ENCODE results near the gene KIF17. TPM values are rescaled to one million over a fixed set of nuclear protein-coding genes. Genes with fewer than 3 reads are reported as not detected.

Gene KIF17
- total RNA-seq, 6 donors from 2014 or later = 4.2 to 12.6 (median 8.5) TPM

DNA sequence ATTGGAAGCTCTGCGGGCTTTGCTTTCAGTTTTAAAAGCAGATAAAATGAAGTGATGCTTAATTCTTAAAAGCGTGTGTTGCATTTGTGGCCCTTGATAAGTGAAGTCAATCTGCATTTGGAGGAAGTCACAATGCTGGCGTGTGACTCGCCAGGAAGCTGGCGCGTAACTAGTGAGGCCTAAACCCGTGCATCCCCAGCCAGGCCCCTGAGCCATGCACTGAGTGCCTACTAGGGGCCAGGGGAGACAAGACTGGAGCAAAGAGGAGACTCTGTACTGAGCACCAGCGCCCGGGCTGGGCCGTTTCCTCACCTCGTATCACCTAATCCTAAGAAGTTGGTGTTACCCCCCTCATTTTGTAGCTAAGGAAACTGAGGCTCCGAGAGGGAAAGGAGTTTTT lies 52.1 kb downstream of the KIF17 start:
- no peaks in the 10 kb centered on the region for H3K27me3 ChIP-seq
- peak overlapping the region; percentile 16 to 74 (median 50) for H3K27ac ChIP-seq
- no peaks in the 10 kb centered on the region for H3K9me3 ChIP-seq
- 81 to 83% methylated on average over 12 of the region's 12 CpGs for WGBS, 2 donors
- peaks cover 0 to 8% (median 0%) of the 10 kb centered on the region in 4 donors for H3K36me3 ChIP-seq
- ATAC-seq (ENCODE audit: low FRiP score in 2 of 2) (no peak), DNase-seq (no peak)
- peaks cover 3 to 9% (median 8%) of the 10 kb centered on the region in 4 donors for H3K4me1 ChIP-seq
- no peak overlapping the region for H3K4me3 ChIP-seq
- no peak for TF ChIP-seq POLR2AphosphoS5 (IDR thresholded peaks at IDR 0.05)
- TF ChIP-seq, protein P1, sequence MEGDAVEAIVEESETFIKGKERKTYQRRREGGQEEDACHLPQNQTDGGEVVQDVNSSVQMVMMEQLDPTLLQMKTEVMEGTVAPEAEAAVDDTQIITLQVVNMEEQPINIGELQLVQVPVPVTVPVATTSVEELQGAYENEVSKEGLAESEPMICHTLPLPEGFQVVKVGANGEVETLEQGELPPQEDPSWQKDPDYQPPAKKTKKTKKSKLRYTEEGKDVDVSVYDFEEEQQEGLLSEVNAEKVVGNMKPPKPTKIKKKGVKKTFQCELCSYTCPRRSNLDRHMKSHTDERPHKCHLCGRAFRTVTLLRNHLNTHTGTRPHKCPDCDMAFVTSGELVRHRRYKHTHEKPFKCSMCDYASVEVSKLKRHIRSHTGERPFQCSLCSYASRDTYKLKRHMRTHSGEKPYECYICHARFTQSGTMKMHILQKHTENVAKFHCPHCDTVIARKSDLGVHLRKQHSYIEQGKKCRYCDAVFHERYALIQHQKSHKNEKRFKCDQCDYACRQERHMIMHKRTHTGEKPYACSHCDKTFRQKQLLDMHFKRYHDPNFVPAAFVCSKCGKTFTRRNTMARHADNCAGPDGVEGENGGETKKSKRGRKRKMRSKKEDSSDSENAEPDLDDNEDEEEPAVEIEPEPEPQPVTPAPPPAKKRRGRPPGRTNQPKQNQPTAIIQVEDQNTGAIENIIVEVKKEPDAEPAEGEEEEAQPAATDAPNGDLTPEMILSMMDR (IDR thresholded peaks at IDR 0.05) = no peak
- TF ChIP-seq POLR2A (IDR thresholded peaks at IDR 0.05) = no peak
- no peak for TF ChIP-seq EP300 (IDR thresholded peaks at IDR 0.05)

DNA sequence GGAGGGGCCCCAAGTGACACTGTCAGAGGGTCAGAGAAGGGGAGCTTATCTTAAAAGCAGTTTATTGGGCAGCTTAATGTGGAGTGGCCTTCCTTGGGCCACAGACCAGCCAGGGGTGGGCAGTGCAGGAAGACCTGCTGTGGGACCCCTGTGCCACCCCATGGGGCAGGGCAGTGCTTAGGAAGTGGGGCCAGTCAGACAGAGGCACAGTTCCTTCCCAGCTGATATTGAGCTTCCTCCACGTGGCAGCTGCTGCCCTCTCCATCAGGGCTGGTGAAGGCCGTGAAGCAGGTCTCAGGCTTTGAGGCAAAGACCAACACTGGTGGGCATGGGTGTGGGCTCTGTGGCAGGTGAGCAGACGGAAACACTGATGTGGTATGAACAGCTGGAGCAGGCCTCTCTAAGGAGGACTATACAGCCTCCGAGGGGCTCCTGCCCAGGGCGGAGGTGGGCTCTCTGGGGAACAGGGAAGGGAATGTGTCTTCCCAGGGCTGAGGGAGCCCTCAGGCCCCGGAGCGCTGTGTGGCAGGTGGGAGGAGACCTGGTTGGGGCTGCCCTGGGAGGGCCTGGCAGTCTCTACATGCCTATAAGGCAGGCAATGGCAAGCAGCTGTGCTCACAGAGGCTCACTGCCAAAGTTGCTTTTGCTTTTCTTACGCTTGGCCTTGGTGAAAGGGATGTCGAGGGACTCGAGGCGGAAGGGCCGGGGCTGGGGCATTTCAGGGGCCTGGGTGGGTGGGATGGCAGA lies 53.7 kb downstream of the KIF17 start:
- ATAC-seq (ENCODE audit: low FRiP score in 2 of 2) (no peak), DNase-seq (no peak)
- Histone ChIP-seq H3K4me3 (no peak overlapping the region), H3K27me3 (no peaks in the 10 kb centered on the region), H3K4me1 (peaks cover 14 to 25% (median 19%) of the 10 kb centered on the region in 4 donors), H3K27ac (no peak overlapping the region), H3K36me3 (no peaks in the 10 kb centered on the region), H3K9me3 (no peaks in the 10 kb centered on the region)
- TF ChIP-seq POLR2AphosphoS5 (IDR thresholded peaks at IDR 0.05) (no peak), POLR2A (IDR thresholded peaks at IDR 0.05) (no peak), EP300 (IDR thresholded peaks at IDR 0.05) (no peak)
- TF ChIP-seq, protein P1 (IDR thresholded peaks at IDR 0.05) = no peak
- 84 to 87% methylated on average over 8 to 12 of the region's 12 CpGs for WGBS, 2 donors

DNA sequence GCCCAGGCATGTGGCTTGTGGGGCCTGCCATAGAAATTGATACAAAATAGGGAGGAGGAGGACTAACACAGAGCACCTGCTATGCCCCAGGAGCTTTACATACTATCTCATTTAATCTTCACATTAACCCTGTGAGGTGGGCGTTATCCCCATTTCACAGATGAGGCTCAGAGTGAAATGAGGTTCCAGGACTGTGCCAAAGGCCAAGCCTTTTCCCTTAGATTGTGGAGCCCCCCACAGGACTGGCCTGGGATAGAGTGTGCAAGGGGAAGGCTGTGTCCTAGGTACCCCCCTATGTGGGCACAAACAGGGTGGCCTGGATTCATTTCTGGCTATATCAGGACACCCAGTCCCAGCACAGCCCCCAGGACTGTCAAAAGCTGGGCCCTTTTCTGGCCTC lies 54.4 kb downstream of the KIF17 start:
- WGBS, 2 donors = 100% methylated on average over 1 of the region's 1 CpG; no CpG with 5 or more reads in 1 of the 2 donors
- no peak for TF ChIP-seq EP300 (IDR thresholded peaks at IDR 0.05)
- no peak for TF ChIP-seq POLR2AphosphoS5 (IDR thresholded peaks at IDR 0.05)
- TF ChIP-seq, protein P1 (IDR thresholded peaks at IDR 0.05) = no peak
- TF ChIP-seq POLR2A (IDR thresholded peaks at IDR 0.05) = no peak
- ATAC-seq (ENCODE audit: low FRiP score in 2 of 2) = no peak

DNA sequence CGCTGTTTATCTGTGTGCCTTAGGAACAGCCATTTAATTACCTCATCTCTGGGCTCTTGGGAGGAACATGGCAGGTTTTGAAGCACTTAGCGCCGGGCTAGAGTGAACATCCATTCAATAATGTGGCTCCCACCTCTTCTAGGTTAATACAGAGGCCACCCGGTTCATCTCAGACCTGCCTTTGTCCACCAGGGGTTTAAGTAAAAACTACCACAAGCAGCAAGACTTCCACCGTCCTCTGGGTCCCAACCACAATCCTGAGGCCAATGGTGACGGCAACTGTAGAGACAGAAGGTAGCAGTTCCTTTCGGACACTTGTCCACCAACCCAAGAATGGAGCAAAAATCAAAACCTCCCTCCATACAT lies 55.7 kb downstream of the KIF17 start:
- Histone ChIP-seq H3K4me3 (peak overlapping the region; percentile 75 to 79 (median 76)), H3K27ac (peak overlapping the region; percentile 75 to 88 (median 78)), H3K9me3 (no peaks in the 10 kb centered on the region), H3K27me3 (no peaks in the 10 kb centered on the region), H3K4me1 (peaks cover 14 to 28% (median 19%) of the 10 kb centered on the region in 4 donors), H3K36me3 (peaks cover 0 to 14% (median 8%) of the 10 kb centered on the region in 4 donors)
- WGBS, 2 donors = 60 to 68% methylated on average over 7 of the region's 7 CpGs
- ATAC-seq (ENCODE audit: low FRiP score in 2 of 2) (no peak), DNase-seq (no peak)
- TF ChIP-seq, protein P1 (IDR thresholded peaks at IDR 0.05) = no peak
- no peak for TF ChIP-seq POLR2AphosphoS5 (IDR thresholded peaks at IDR 0.05)
- no peak for TF ChIP-seq POLR2A (IDR thresholded peaks at IDR 0.05)
- TF ChIP-seq EP300 (IDR thresholded peaks at IDR 0.05) = no peak

More for the DNA sequence above, 54.4 kb downstream of the KIF17 start:
- H3K4me1 ChIP-seq = peaks cover 14 to 28% (median 19%) of the 10 kb centered on the region in 4 donors
- no peak overlapping the region for H3K27ac ChIP-seq
- no peaks in the 10 kb centered on the region for H3K9me3 ChIP-seq
- DNase-seq = no peak
- H3K36me3 ChIP-seq = peaks cover 0 to 1% (median 0%) of the 10 kb centered on the region in 4 donors
- H3K4me3 ChIP-seq = no peak overlapping the region
- no peaks in the 10 kb centered on the region for H3K27me3 ChIP-seq

Data from upper lobe of left lung (tissue), 6 donors.